DMS153 treated with DMSO at 0.1 percent for 48 hours (cell line): ENCODE measurements around the gene SYNGR3.
A peak's percentile ranks its signal among the peaks of the same experiment; 100 is the strongest.
"Not testable (repeated sequence)": the region's sequence is repeated elsewhere in the genome, so short reads cannot be mapped to it uniquely, and the experiment has no call there.

ENCODE experiments used
- DNase-seq: peaks from one replicate; lab custom pipeline; 2025; ENCODE audit not compliant: unreplicated experiment; lab: John Stamatoyannopoulos, UW

Gene SYNGR3

GRCh38 chr16:2008009-2008526, 18.3 kb downstream of the SYNGR3 start:
- DNase-seq: no peak

- no peak for DNase-seq
Observed at GRCh38 chr16:2008631-2009163, 18.9 kb downstream of the SYNGR3 start.

- no peak for DNase-seq
Observed at GRCh38 chr16:2009164-2009711, 19.5 kb downstream of the SYNGR3 start.

- no peak for DNase-seq
Observed at GRCh38 chr16:2009791-2010510, 20.2 kb downstream of the SYNGR3 start, which contains the start of gene ZNF598. ZNF598 (minus strand) TSS chr16:2009821.

GRCh38 chr16:2011726-2012125, 22.0 kb downstream of the SYNGR3 start:
- not testable (repeated sequence) for DNase-seq

- no peak for DNase-seq
Observed at GRCh38 chr16:2013527-2013926, 23.8 kb downstream of the SYNGR3 start.

- DNase-seq: no peak
Observed at GRCh38 chr16:2015117-2015946, 25.6 kb downstream of the SYNGR3 start.

- DNase-seq: no peak
Observed at GRCh38 chr16:2015947-2016208, 26.1 kb downstream of the SYNGR3 start.

- no peak for DNase-seq
Observed at GRCh38 chr16:2016407-2016922, 26.7 kb downstream of the SYNGR3 start.

GRCh38 chr16:2019518-2019920, 29.7 kb downstream of the SYNGR3 start, which contains the start of gene NPW:
NPW (plus strand) TSS chr16:2019785.
- no peak for DNase-seq

- DNase-seq: no peak
Observed at GRCh38 chr16:2019921-2020831, 30.4 kb downstream of the SYNGR3 start.

GRCh38 chr16:2022723-2023091, 32.9 kb downstream of the SYNGR3 start:
- no peak for DNase-seq

- peak; percentile 88 for DNase-seq
Observed at GRCh38 chr16:2023092-2024031, 33.6 kb downstream of the SYNGR3 start.

- DNase-seq: no peak
Observed at GRCh38 chr16:2024032-2024420, 34.3 kb downstream of the SYNGR3 start.

GRCh38 chr16:2025251-2025650, 35.5 kb downstream of the SYNGR3 start:
- no peak for DNase-seq

- no peak for DNase-seq
Observed at GRCh38 chr16:2025878-2026460, 36.2 kb downstream of the SYNGR3 start.

- DNase-seq: no peak
Observed at GRCh38 chr16:2026461-2027023, 36.8 kb downstream of the SYNGR3 start, which contains the start of gene NHERF2. NHERF2 (plus strand) TSS chr16:2026902; CDS start chr16:2027006, 104 bp downstream.
